GM18951 (cell line): ENCODE data around the gene TMEM59.
"Not testable (repeated sequence)": the region's sequence is repeated elsewhere in the genome, so short reads cannot be mapped to it uniquely, and the experiment has no call there.

ENCODE experiments used
- POLR2A ChIP-seq: IDR thresholded peaks from 4 replicates; pipeline ENCODE4 v1.6.1; 2011; ENCODE audit warnings: mild to moderate bottlenecking; ENCODE audit not compliant: insufficient read length, insufficient read depth; ENCODE audit errors: extremely low read depth
- in situ Hi-C: fragments of 300-500 bp; cut with MboI; formaldehyde crosslinking; loops from one replicate; pipeline ENCODE4 v1.12.0; 2022; ENCODE audit warnings: low sequenced_read_pairs, mixed read lengths, inconsistent platforms; ENCODE audit not compliant: unreplicated experiment

The TMEM59 gene

GRCh38 chr1:54001591-54001990 is 51.4 kb downstream of the TMEM59 start:
- no peak for TF ChIP-seq POLR2A
- in situ Hi-C loops, result no loop called here

- TF ChIP-seq POLR2A, result no peak
- in situ Hi-C loops, result no loop called here
Observed at GRCh38 chr1:53999920-54000319, 53.1 kb downstream of the TMEM59 start.

- in situ Hi-C loops, result no loop called here
- no peak for TF ChIP-seq POLR2A
Observed at GRCh38 chr1:53998223-53998622, 54.8 kb downstream of the TMEM59 start.

GRCh38 chr1:53995683-53996082 is 57.3 kb downstream of the TMEM59 start:
- no peak for TF ChIP-seq POLR2A
- in situ Hi-C loops, result no loop called here

GRCh38 chr1:53994516-53994915 is 58.5 kb downstream of the TMEM59 start:
- in situ Hi-C loops, result not testable (repeated sequence)

GRCh38 chr1:53992085-53992874 is 60.7 kb downstream of the TMEM59 start:
- in situ Hi-C loops, result no loop called here
- TF ChIP-seq POLR2A, result no peak

- in situ Hi-C loops, result no loop called here
Observed at GRCh38 chr1:53987880-53988279, 65.1 kb downstream of the TMEM59 start.

GRCh38 chr1:53986458-53986857 is 66.5 kb downstream of the TMEM59 start:
- TF ChIP-seq POLR2A, result no peak
- in situ Hi-C loops, result no loop called here

More at GRCh38 chr1:53987880-53988279, 65.1 kb downstream of the TMEM59 start:
- no peak for TF ChIP-seq POLR2A

- in situ Hi-C loops, result no loop called here
- no peak for TF ChIP-seq POLR2A
Observed at GRCh38 chr1:53984726-53985125, 68.3 kb downstream of the TMEM59 start.

GRCh38 chr1:53982763-53983104 is 70.3 kb downstream of the TMEM59 start:
- no peak for TF ChIP-seq POLR2A
- in situ Hi-C loops, result no loop called here

- no peak for TF ChIP-seq POLR2A
- in situ Hi-C loops, result no loop called here
Observed at GRCh38 chr1:53982034-53982762, 70.8 kb downstream of the TMEM59 start.

GRCh38 chr1:53981220-53981619 is 71.8 kb downstream of the TMEM59 start:
- TF ChIP-seq POLR2A, result no peak
- in situ Hi-C loops, result no loop called here

- no peak for TF ChIP-seq POLR2A
- in situ Hi-C loops, result no loop called here
Observed at GRCh38 chr1:53979712-53980450, 73.1 kb downstream of the TMEM59 start.
